HG02610 (cell line): ENCODE data around the gene DICER1.

Experiments used
- ATAC-seq: cut with Tn5 transposase; IDR thresholded peaks from one replicate; pipeline ENCODE4 v1.9.1; 2021; ENCODE audit warnings: mild to moderate bottlenecking, moderate library complexity; ENCODE audit not compliant: unreplicated experiment

Gene DICER1

GRCh38 chr14:95126906-95127530 lies 30.3 kb downstream of the DICER1 start:
- ATAC-seq, result no peak

- ATAC-seq, result no peak
These were observed 31.4 kb downstream of the DICER1 start for GRCh38 chr14:95125915-95126314.

- no peak for ATAC-seq
These were observed 32.1 kb downstream of the DICER1 start for GRCh38 chr14:95125221-95125620.

- ATAC-seq, result no peak
These were observed 33.3 kb downstream of the DICER1 start for GRCh38 chr14:95123891-95124579.

GRCh38 chr14:95122621-95122945 lies 34.7 kb downstream of the DICER1 start:
- ATAC-seq, result no peak

GRCh38 chr14:95121911-95122620 lies 35.3 kb downstream of the DICER1 start:
- no peak for ATAC-seq

GRCh38 chr14:95119336-95119735 lies 38.0 kb downstream of the DICER1 start:
- ATAC-seq, result no peak

GRCh38 chr14:95117937-95118721 lies 39.2 kb downstream of the DICER1 start:
- no peak for ATAC-seq

- ATAC-seq, result no peak
These were observed 43.9 kb downstream of the DICER1 start for GRCh38 chr14:95113476-95113875.

GRCh38 chr14:95111507-95112164 lies 45.7 kb downstream of the DICER1 start:
- no peak for ATAC-seq

GRCh38 chr14:95110178-95110577 lies 47.2 kb downstream of the DICER1 start:
- ATAC-seq, result no peak

GRCh38 chr14:95107711-95108110 lies 49.6 kb downstream of the DICER1 start:
- no peak for ATAC-seq

- no peak for ATAC-seq
These were observed 50.4 kb downstream of the DICER1 start for GRCh38 chr14:95106971-95107370.

GRCh38 chr14:95104911-95105310 lies 52.4 kb downstream of the DICER1 start:
- ATAC-seq, result no peak

GRCh38 chr14:95102680-95103044 lies 54.7 kb downstream of the DICER1 start:
- no peak for ATAC-seq

- no peak for ATAC-seq
These were observed 55.3 kb downstream of the DICER1 start for GRCh38 chr14:95101736-95102679.

GRCh38 chr14:95098984-95099599 lies 58.2 kb downstream of the DICER1 start:
- no peak for ATAC-seq

GRCh38 chr14:95097385-95097784 lies 59.9 kb downstream of the DICER1 start:
- ATAC-seq, result no peak

GRCh38 chr14:95096476-95096875 lies 60.9 kb downstream of the DICER1 start:
- ATAC-seq, result no peak
